Nucleus accumbens (tissue), 56 donors: ENCODE measurements around the gene SULF2.

Experiments
- DNase-seq, 56 donors: peaks; one replicate each; lab custom pipeline; 2025; lab: John Stamatoyannopoulos, UW

SULF2 gene

GRCh38 chr20:47662483-47663353, 122.6 kb downstream of the SULF2 start:
- DNase-seq, result no peak

- DNase-seq, result no peak
Observed at GRCh38 chr20:47661714-47662113, 123.6 kb downstream of the SULF2 start.

GRCh38 chr20:47660983-47661700, 124.1 kb downstream of the SULF2 start:
- no peak for DNase-seq

GRCh38 chr20:47660602-47660905, 124.7 kb downstream of the SULF2 start:
- no peak for DNase-seq

- no peak for DNase-seq
Observed at GRCh38 chr20:47659904-47660601, 125.2 kb downstream of the SULF2 start.

GRCh38 chr20:47656318-47656717, 129.0 kb downstream of the SULF2 start:
- no peak for DNase-seq

- DNase-seq, result no peak
Observed at GRCh38 chr20:47655635-47656034, 129.6 kb downstream of the SULF2 start.

- no peak for DNase-seq
Observed at GRCh38 chr20:47654370-47654769, 130.9 kb downstream of the SULF2 start.

- no peak for DNase-seq
Observed at GRCh38 chr20:47653869-47654268, 131.4 kb downstream of the SULF2 start.

GRCh38 chr20:47652794-47653193, 132.5 kb downstream of the SULF2 start:
- DNase-seq, result no peak

- no peak for DNase-seq
Observed at GRCh38 chr20:47652301-47652700, 133.0 kb downstream of the SULF2 start.

- DNase-seq, result no peak
Observed at GRCh38 chr20:47648943-47649342, 136.3 kb downstream of the SULF2 start.

- no peak for DNase-seq
Observed at GRCh38 chr20:47647994-47648393, 137.3 kb downstream of the SULF2 start.

GRCh38 chr20:47645632-47646031, 139.6 kb downstream of the SULF2 start:
- DNase-seq, result no peak

- DNase-seq, result no peak
Observed at GRCh38 chr20:47642624-47643023, 142.7 kb downstream of the SULF2 start.

GRCh38 chr20:47642118-47642517, 143.2 kb downstream of the SULF2 start:
- DNase-seq, result no peak

GRCh38 chr20:47638851-47639250, 146.4 kb downstream of the SULF2 start:
- no peak for DNase-seq

GRCh38 chr20:47635256-47635655, 150.0 kb downstream of the SULF2 start:
- DNase-seq, result no peak

GRCh38 chr20:47631078-47631477, 154.2 kb downstream of the SULF2 start:
- DNase-seq, result no peak

GRCh38 chr20:47629907-47630306, 155.4 kb downstream of the SULF2 start:
- no peak for DNase-seq

GRCh38 chr20:47627540-47627939, 157.7 kb downstream of the SULF2 start:
- no peak for DNase-seq
